Activated T-helper 17 cell treated with anti-CD3 and anti-CD28 coated beads, Interleukin-2, amount 50 U/mL, for 72 hours (primary cell): Measurements from ENCODE around the gene CD28. TPM values are rescaled to one million over a fixed set of nuclear protein-coding genes. Genes with fewer than 3 reads are reported as not detected.

ENCODE experiments used
- ATAC-seq: fragments of 150-1000 bp; cut with Tn5 transposase; replicated peaks from 2 replicates; pipeline ENCODE4 v1.10.0; 2021; ENCODE audit warnings: mild to moderate bottlenecking, moderate library complexity
- H3K27ac Mint-ChIP-seq: one replicate; pipeline ENCODE4 v1.8.0; 2022; ENCODE audit warnings: mixed read lengths
- H3K27me3 Mint-ChIP-seq: one replicate; pipeline ENCODE4 v1.8.0; 2022; ENCODE audit warnings: mixed read lengths
- H3K36me3 Mint-ChIP-seq: one replicate; pipeline ENCODE4 v1.8.0; 2022; ENCODE audit warnings: low read depth, mild to moderate bottlenecking, mixed read lengths
- H3K4me1 Mint-ChIP-seq: one replicate; pipeline ENCODE4 v1.8.0; 2022; ENCODE audit warnings: mixed read lengths
- H3K4me3 Mint-ChIP-seq: one replicate; pipeline ENCODE4 v1.8.0; 2022; ENCODE audit warnings: mild to moderate bottlenecking, mixed read lengths
- H3K9me3 Mint-ChIP-seq: one replicate; pipeline ENCODE4 v1.8.0; 2022; ENCODE audit warnings: mixed read lengths
- total RNA-seq, 2 donors: library from RNA; stranded (reverse); gene quantifications; one replicate each; pipeline ENCODE4 v1.2.3, GENCODE V29; 2022

CD28 gene
- total RNA-seq, 2 donors from 2014 or later: 242 to 382 TPM

DNA sequence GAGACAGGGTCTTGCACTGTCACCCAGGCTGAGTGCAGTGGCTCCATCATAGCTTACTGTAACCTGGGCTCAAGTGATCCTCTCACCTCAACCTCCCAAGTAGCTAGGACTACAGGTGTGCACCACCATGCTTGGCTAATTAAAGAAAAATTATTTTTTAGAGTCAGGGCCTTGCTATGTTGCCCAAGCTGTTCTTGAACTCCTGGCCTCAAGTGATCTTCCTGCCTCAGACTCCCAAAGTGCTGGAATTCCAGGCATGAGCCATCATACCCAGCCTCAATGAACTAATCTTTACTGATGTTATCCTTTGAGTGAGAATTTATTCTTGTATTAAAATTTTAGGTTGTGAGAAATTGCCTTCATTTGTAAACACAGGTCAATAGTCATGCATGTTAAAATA is 27.0 kb upstream of the CD28 start:
- peaks cover 7% of the 10 kb centered on the region for H3K9me3 Mint-ChIP-seq
- H3K27me3 Mint-ChIP-seq: no peaks in the 10 kb centered on the region
- no peak overlapping the region for H3K4me3 Mint-ChIP-seq
- H3K4me1 Mint-ChIP-seq: peaks cover 19% of the 10 kb centered on the region
- no peak overlapping the region for H3K27ac Mint-ChIP-seq
- H3K36me3 Mint-ChIP-seq: no peaks in the 10 kb centered on the region
- no peak for ATAC-seq

DNA sequence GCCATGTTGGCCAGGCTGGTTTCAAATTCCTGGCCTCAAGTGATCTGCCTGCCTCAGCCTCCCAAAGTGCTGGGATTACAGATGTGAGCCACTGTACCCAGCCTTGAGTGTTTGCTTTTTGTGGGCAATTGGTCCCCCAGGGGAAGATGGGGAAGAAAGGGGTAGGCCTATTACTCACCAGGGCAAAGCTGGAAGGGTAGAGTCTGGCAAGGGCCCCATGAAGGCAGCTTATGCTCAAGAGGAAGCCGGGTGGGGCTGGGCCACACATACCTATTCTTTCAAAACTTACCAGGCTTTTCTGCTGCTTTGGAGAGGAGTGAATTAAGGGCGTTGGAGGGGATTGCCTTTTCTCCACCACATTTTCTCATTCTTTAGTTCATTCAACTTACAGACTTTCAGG is 24.5 kb upstream of the CD28 start:
- H3K36me3 Mint-ChIP-seq: no peaks in the 10 kb centered on the region
- no peaks in the 10 kb centered on the region for H3K27me3 Mint-ChIP-seq
- peaks cover 7% of the 10 kb centered on the region for H3K9me3 Mint-ChIP-seq
- H3K27ac Mint-ChIP-seq: no peak overlapping the region
- no peak overlapping the region for H3K4me3 Mint-ChIP-seq
- ATAC-seq: no peak
- H3K4me1 Mint-ChIP-seq: peaks cover 18% of the 10 kb centered on the region

GRCh38 chr2:203682688-203683130 is 23.7 kb upstream of the CD28 start:
- no peak overlapping the region for H3K27ac Mint-ChIP-seq
- no peak for ATAC-seq
- peaks cover 4% of the 10 kb centered on the region for H3K9me3 Mint-ChIP-seq
- H3K36me3 Mint-ChIP-seq: no peaks in the 10 kb centered on the region
- H3K4me3 Mint-ChIP-seq: no peak overlapping the region
- no peaks in the 10 kb centered on the region for H3K27me3 Mint-ChIP-seq
- H3K4me1 Mint-ChIP-seq: peaks cover 18% of the 10 kb centered on the region

DNA sequence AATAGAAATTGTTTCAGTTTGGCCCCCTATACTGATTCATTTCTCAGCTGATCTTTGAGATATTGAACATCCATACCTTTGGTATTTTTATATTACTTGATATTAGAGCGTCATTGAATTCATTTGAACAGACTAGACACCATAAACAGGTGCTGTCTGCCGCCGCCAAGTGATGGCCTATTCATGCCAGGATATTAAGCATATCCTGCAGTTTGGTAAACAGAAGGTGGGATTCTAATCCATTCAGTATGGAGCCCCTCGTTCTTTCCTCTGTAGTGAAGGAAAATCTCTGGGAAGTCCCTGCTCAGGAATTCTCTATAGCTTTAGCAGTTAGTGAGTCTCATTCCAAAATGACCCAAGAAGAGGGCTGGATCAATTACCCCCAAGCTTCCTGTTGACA is 23.0 kb upstream of the CD28 start:
- no peaks in the 10 kb centered on the region for H3K27me3 Mint-ChIP-seq
- peak overlapping the region; percentile 58 for H3K27ac Mint-ChIP-seq
- H3K4me3 Mint-ChIP-seq: no peak overlapping the region
- no peak for ATAC-seq
- peaks cover 18% of the 10 kb centered on the region for H3K4me1 Mint-ChIP-seq
- H3K9me3 Mint-ChIP-seq: peaks cover 4% of the 10 kb centered on the region
- H3K36me3 Mint-ChIP-seq: no peaks in the 10 kb centered on the region

DNA sequence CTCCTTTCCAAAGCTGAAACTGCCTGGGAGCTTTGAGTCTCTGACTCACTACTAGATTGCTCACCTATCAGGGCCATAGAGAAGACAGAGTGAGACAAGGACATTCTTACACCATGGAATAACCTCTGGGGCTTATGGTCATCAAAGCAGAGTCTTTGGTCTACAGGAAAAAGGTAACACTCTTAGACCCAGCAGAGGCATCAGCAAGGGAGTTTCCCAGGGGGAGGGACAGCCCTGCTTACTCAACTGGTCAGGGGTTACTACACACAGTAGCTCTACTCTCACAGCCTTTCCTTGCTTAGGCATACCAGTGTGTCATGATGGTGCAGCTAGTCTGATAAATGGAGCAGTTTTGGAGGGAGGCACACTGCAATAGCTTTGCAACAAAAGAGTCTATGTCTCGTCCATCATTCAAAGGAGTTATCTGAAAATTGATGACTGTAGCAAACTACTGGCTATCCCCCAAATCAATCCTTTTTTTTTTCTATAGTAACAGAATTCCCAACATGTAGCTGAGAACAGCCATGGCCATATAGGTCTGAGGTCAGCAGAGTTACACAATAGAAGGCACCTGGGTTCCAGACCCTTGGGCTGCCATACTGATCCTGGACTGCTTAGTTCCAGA is 22.4 kb upstream of the CD28 start:
- Mint-ChIP-seq H3K4me3 (no peak overlapping the region), H3K9me3 (peaks cover 4% of the 10 kb centered on the region), H3K36me3 (no peaks in the 10 kb centered on the region), H3K27me3 (no peaks in the 10 kb centered on the region), H3K4me1 (peaks cover 18% of the 10 kb centered on the region), H3K27ac (peak overlapping the region; percentile 58)
- ATAC-seq: peak; percentile 100

DNA sequence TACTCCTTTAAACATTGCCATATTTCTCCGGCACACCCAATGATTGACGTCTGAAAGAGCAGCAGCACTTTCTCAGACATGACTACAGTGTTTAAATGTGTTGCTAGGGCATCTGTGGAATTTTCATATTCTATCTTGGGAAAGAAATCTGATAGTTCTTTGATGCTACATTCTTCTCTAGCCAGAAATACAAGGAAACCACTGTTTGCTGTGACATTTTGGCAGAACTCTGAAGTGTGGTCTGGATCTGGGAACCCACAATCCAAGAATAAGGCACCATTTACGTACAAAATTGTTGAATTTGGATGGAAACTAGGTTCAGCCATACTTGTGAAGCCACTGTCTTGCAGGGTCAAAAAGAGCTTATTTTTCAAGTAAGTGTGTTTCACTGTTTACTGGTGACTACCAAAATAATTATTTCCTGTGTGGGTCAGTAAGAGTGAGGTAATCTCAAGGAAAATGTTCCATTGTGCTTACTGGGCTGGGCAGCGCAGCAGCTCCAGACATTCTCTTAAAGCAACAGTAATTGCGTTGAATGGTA is 21.3 kb upstream of the CD28 start:
- ATAC-seq: no peak
- H3K4me1 Mint-ChIP-seq: peaks cover 18% of the 10 kb centered on the region
- no peak overlapping the region for H3K4me3 Mint-ChIP-seq
- H3K27me3 Mint-ChIP-seq: no peaks in the 10 kb centered on the region
- peaks cover 4% of the 10 kb centered on the region for H3K9me3 Mint-ChIP-seq
- H3K27ac Mint-ChIP-seq: no peak overlapping the region
- no peaks in the 10 kb centered on the region for H3K36me3 Mint-ChIP-seq

DNA sequence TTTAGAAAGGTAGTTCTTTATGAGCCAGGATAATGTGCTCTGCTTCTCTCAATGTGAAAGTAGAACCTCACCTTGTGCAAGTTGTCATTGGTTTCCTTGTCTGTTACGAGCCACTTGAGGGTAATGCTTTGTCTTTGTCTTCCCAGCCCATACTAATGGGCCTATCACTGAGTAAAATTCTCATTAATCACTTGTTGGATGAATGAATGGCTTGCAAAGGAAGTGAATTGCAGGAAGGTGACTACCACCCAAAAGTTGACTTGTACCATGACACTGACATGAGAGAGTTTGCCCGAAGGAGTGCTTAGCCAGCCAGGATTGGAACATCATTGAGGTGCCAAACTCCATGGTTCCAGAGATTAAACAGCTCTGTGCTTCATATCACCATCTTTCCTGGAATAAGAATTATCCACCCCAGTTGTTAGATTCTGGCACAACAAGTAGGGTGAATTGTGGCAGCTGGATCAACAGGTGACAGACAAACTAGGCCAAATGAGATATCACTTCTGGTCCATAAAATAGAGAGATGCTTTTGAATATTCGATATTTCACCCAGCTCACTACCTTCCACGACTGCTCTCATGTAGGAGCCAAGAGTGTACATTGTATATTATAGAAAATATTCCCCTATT is 20.5 kb upstream of the CD28 start:
- Mint-ChIP-seq H3K4me3 (no peak overlapping the region), H3K4me1 (peaks cover 16% of the 10 kb centered on the region), H3K9me3 (no peaks in the 10 kb centered on the region), H3K27ac (no peak overlapping the region), H3K36me3 (no peaks in the 10 kb centered on the region), H3K27me3 (no peaks in the 10 kb centered on the region)
- ATAC-seq: no peak

- no peaks in the 10 kb centered on the region for H3K36me3 Mint-ChIP-seq
- no peak for ATAC-seq
- no peaks in the 10 kb centered on the region for H3K27me3 Mint-ChIP-seq
- H3K27ac Mint-ChIP-seq: no peak overlapping the region
- H3K4me1 Mint-ChIP-seq: peaks cover 16% of the 10 kb centered on the region
- no peaks in the 10 kb centered on the region for H3K9me3 Mint-ChIP-seq
- no peak overlapping the region for H3K4me3 Mint-ChIP-seq
These were observed 19.3 kb upstream of the CD28 start for GRCh38 chr2:203687165-203687564.

- ATAC-seq: no peak
- Mint-ChIP-seq H3K27ac (no peak overlapping the region), H3K9me3 (no peaks in the 10 kb centered on the region), H3K4me3 (no peak overlapping the region), H3K36me3 (no peaks in the 10 kb centered on the region), H3K4me1 (peaks cover 18% of the 10 kb centered on the region), H3K27me3 (no peaks in the 10 kb centered on the region)
These were observed 17.6 kb upstream of the CD28 start for GRCh38 chr2:203688798-203689197.

- Mint-ChIP-seq H3K4me1 (peaks cover 14% of the 10 kb centered on the region), H3K9me3 (no peaks in the 10 kb centered on the region), H3K36me3 (no peaks in the 10 kb centered on the region), H3K4me3 (no peak overlapping the region), H3K27me3 (no peaks in the 10 kb centered on the region), H3K27ac (no peak overlapping the region)
- ATAC-seq: no peak
These were observed 16.9 kb upstream of the CD28 start for GRCh38 chr2:203689426-203690116.

- no peak for ATAC-seq
- Mint-ChIP-seq H3K4me3 (no peak overlapping the region), H3K27me3 (no peaks in the 10 kb centered on the region), H3K36me3 (no peaks in the 10 kb centered on the region), H3K27ac (no peak overlapping the region), H3K4me1 (peaks cover 14% of the 10 kb centered on the region), H3K9me3 (no peaks in the 10 kb centered on the region)
These were observed 16.4 kb upstream of the CD28 start for GRCh38 chr2:203690117-203690431.

- peaks cover 14% of the 10 kb centered on the region for H3K4me1 Mint-ChIP-seq
- H3K4me3 Mint-ChIP-seq: no peak overlapping the region
- H3K36me3 Mint-ChIP-seq: no peaks in the 10 kb centered on the region
These were observed 15.9 kb upstream of the CD28 start for GRCh38 chr2:203690441-203691047.

GRCh38 chr2:203691149-203691548 is 15.3 kb upstream of the CD28 start:
- Mint-ChIP-seq H3K9me3 (no peaks in the 10 kb centered on the region), H3K4me3 (no peak overlapping the region), H3K27me3 (no peaks in the 10 kb centered on the region), H3K36me3 (no peaks in the 10 kb centered on the region), H3K4me1 (peaks cover 14% of the 10 kb centered on the region), H3K27ac (peak overlapping the region; percentile 34)
- ATAC-seq: no peak

More at GRCh38 chr2:203690441-203691047, 15.9 kb upstream of the CD28 start:
- ATAC-seq: no peak
- H3K9me3 Mint-ChIP-seq: no peaks in the 10 kb centered on the region
- peak overlapping the region; percentile 34 for H3K27ac Mint-ChIP-seq
- H3K27me3 Mint-ChIP-seq: no peaks in the 10 kb centered on the region

- no peaks in the 10 kb centered on the region for H3K9me3 Mint-ChIP-seq
- H3K27ac Mint-ChIP-seq: no peak overlapping the region
- no peaks in the 10 kb centered on the region for H3K27me3 Mint-ChIP-seq
- H3K4me3 Mint-ChIP-seq: no peak overlapping the region
- no peaks in the 10 kb centered on the region for H3K36me3 Mint-ChIP-seq
- H3K4me1 Mint-ChIP-seq: peaks cover 14% of the 10 kb centered on the region
- ATAC-seq: no peak
These were observed 14.3 kb upstream of the CD28 start for GRCh38 chr2:203692031-203692710.
